ENCODE measurements around the gene RALGPS1. TPM values are rescaled to one million over a fixed set of nuclear protein-coding genes. Genes with fewer than 3 reads are reported as not detected.
A peak's percentile ranks its signal among the peaks of the same experiment; 100 is the strongest.

RALGPS1 gene
- total RNA-seq, 4 donors from 2014 or later: 4.6 to 11.9 (median 10.0) TPM

GRCh38 chr9:126893079-126893478, 21.5 kb upstream of the RALGPS1 start:
- Histone ChIP-seq H3K27me3 (no peaks in the 10 kb centered on the region), H3K27ac (replicated peaks in 1 of 4) (no peak overlapping the region), H3K4me3 (no peak overlapping the region), H3K4me1 (no peaks in the 10 kb centered on the region), H3K9me3 (no peaks in the 10 kb centered on the region), H3K36me3 (no peaks in the 10 kb centered on the region)
- intact Hi-C loops (cut with DNase I): no loop called here
- TF ChIP-seq CTCF (IDR thresholded peaks at IDR 0.05) (peak in 1 of 3 experiments; percentile 3), EP300 (IDR thresholded peaks at IDR 0.05) (no peak)
- no peak for DNase-seq (ENCODE audit: extremely low spot score)
- 45% methylated on average over 5 of the region's 5 CpGs for WGBS

GRCh38 chr9:126894052-126894603, 20.5 kb upstream of the RALGPS1 start:
- no peaks in the 10 kb centered on the region for H3K4me1 ChIP-seq
- DNase-seq (ENCODE audit: extremely low spot score): no peak
- H3K27ac ChIP-seq (replicated peaks in 1 of 4): no peak overlapping the region
- no peaks in the 10 kb centered on the region for H3K36me3 ChIP-seq
- no peaks in the 10 kb centered on the region for H3K27me3 ChIP-seq
- TF ChIP-seq EP300 (IDR thresholded peaks at IDR 0.05) (no peak), POLR2AphosphoS5 (IDR thresholded peaks at IDR 0.05) (no peak), POLR2A (IDR thresholded peaks at IDR 0.05; ENCODE audit: low read depth) (no peak), CTCF (IDR thresholded peaks at IDR 0.05) (no peak)
- 85% methylated on average over 4 of the region's 4 CpGs for WGBS
- H3K4me3 ChIP-seq: no peak overlapping the region
- intact Hi-C loops (cut with DNase I): no loop called here
- H3K9me3 ChIP-seq: no peaks in the 10 kb centered on the region

GRCh38 chr9:126902210-126902609, 12.4 kb upstream of the RALGPS1 start:
- Histone ChIP-seq H3K4me3 (no peak overlapping the region), H3K36me3 (no peaks in the 10 kb centered on the region), H3K27me3 (peaks cover 0 to 10% (median 0%) of the 10 kb centered on the region in 4 donors), H3K4me1 (no peaks in the 10 kb centered on the region), H3K27ac (replicated peaks in 1 of 4) (no peak overlapping the region), H3K9me3 (peaks cover 0 to 5% (median 0%) of the 10 kb centered on the region in 4 donors)
- DNase-seq (ENCODE audit: extremely low spot score): no peak
- no peak for TF ChIP-seq EP300 (IDR thresholded peaks at IDR 0.05)
- TF ChIP-seq POLR2AphosphoS5 (IDR thresholded peaks at IDR 0.05): no peak
- TF ChIP-seq POLR2A (IDR thresholded peaks at IDR 0.05; ENCODE audit: low read depth): no peak
- no peak for TF ChIP-seq CTCF (IDR thresholded peaks at IDR 0.05)
- WGBS: 54% methylated on average over 2 of the region's 3 CpGs
- intact Hi-C loops (cut with DNase I): no loop called here

GRCh38 chr9:126904586-126904985, 10.0 kb upstream of the RALGPS1 start:
- TF ChIP-seq POLR2A (IDR thresholded peaks at IDR 0.05; ENCODE audit: low read depth) (no peak), EP300 (IDR thresholded peaks at IDR 0.05) (no peak), POLR2AphosphoS5 (IDR thresholded peaks at IDR 0.05) (no peak), CTCF (IDR thresholded peaks at IDR 0.05) (no peak)
- no peaks in the 10 kb centered on the region for H3K36me3 ChIP-seq
- no peak for DNase-seq (ENCODE audit: extremely low spot score)
- peaks cover 0 to 5% (median 0%) of the 10 kb centered on the region in 4 donors for H3K9me3 ChIP-seq
- H3K27ac ChIP-seq (replicated peaks in 1 of 4): no peak overlapping the region
- no peaks in the 10 kb centered on the region for H3K4me1 ChIP-seq
- intact Hi-C loops (cut with DNase I): no loop called here
- no peak overlapping the region for H3K4me3 ChIP-seq
- peaks cover 0 to 13% (median 0%) of the 10 kb centered on the region in 4 donors for H3K27me3 ChIP-seq
- WGBS: 95% methylated on average over 3 of the region's 3 CpGs

- no peak for TF ChIP-seq POLR2AphosphoS5 (IDR thresholded peaks at IDR 0.05)
- no peak for TF ChIP-seq EP300 (IDR thresholded peaks at IDR 0.05)
- no peak for TF ChIP-seq CTCF (IDR thresholded peaks at IDR 0.05)
- no peak for TF ChIP-seq POLR2A (IDR thresholded peaks at IDR 0.05; ENCODE audit: low read depth)
- Histone ChIP-seq H3K4me1 (no peaks in the 10 kb centered on the region), H3K27me3 (peaks cover 0 to 13% (median 0%) of the 10 kb centered on the region in 4 donors), H3K36me3 (no peaks in the 10 kb centered on the region), H3K4me3 (no peak overlapping the region), H3K27ac (replicated peaks in 1 of 4) (no peak overlapping the region), H3K9me3 (peaks cover 0 to 5% (median 0%) of the 10 kb centered on the region in 4 donors)
- WGBS: 70% methylated on average over 6 of the region's 6 CpGs
- intact Hi-C loops (cut with DNase I): no loop called here
- no peak for DNase-seq (ENCODE audit: extremely low spot score)
Observed at GRCh38 chr9:126906091-126906490, 8.5 kb upstream of the RALGPS1 start.
